ENCODE data around the gene ETV2.
"Not testable (repeated sequence)": the region's sequence is repeated elsewhere in the genome, so short reads cannot be mapped to it uniquely, and the experiment has no call there.

Gene ETV2

GRCh38 chr19:35657904-35658700, 16.6 kb downstream of the ETV2 start:
- no peak for DNase-seq (ENCODE audit: low read depth)

- DNase-seq (ENCODE audit: low read depth) = no peak
Observed at GRCh38 chr19:35661995-35662340, 20.4 kb downstream of the ETV2 start.

GRCh38 chr19:35663981-35664380, 22.4 kb downstream of the ETV2 start:
- DNase-seq (ENCODE audit: low read depth) = no peak

GRCh38 chr19:35665157-35665556, 23.6 kb downstream of the ETV2 start:
- DNase-seq (ENCODE audit: low read depth) = no peak

GRCh38 chr19:35665604-35666003, 24.1 kb downstream of the ETV2 start:
- no peak for DNase-seq (ENCODE audit: low read depth)

GRCh38 chr19:35666251-35666913, 24.8 kb downstream of the ETV2 start, which contains the start of gene UPK1A:
Gene UPK1A, plus strand, starts transcription at chr19:35666517. Its CDS starts 296 bp downstream, at chr19:35666813.
- DNase-seq (ENCODE audit: low read depth) = no peak

GRCh38 chr19:35669566-35669965, 28.0 kb downstream of the ETV2 start:
- no peak for DNase-seq (ENCODE audit: low read depth)

GRCh38 chr19:35669974-35670373, 28.4 kb downstream of the ETV2 start:
- DNase-seq (ENCODE audit: low read depth) = no peak

- no peak for DNase-seq (ENCODE audit: low read depth)
Observed at GRCh38 chr19:35670686-35671085, 29.1 kb downstream of the ETV2 start.

- DNase-seq (ENCODE audit: low read depth) = no peak
Observed at GRCh38 chr19:35671818-35672217, 30.3 kb downstream of the ETV2 start.

GRCh38 chr19:35673121-35673804, 31.7 kb downstream of the ETV2 start:
- DNase-seq (ENCODE audit: low read depth) = no peak

GRCh38 chr19:35675589-35676140, 34.1 kb downstream of the ETV2 start:
- no peak for DNase-seq (ENCODE audit: low read depth)

- DNase-seq (ENCODE audit: low read depth) = no peak
Observed at GRCh38 chr19:35689836-35690235, 48.3 kb downstream of the ETV2 start.

- not testable (repeated sequence) for DNase-seq (ENCODE audit: low read depth)
Observed at GRCh38 chr19:35691106-35691505, 49.6 kb downstream of the ETV2 start.

- no peak for DNase-seq (ENCODE audit: low read depth)
Observed at GRCh38 chr19:35692010-35692409, 50.5 kb downstream of the ETV2 start.

GRCh38 chr19:35693422-35693821, 51.9 kb downstream of the ETV2 start:
- no peak for DNase-seq (ENCODE audit: low read depth)

- peak; percentile 63 for DNase-seq (ENCODE audit: low read depth)
Observed at GRCh38 chr19:35693835-35694599, 52.5 kb downstream of the ETV2 start.

All from stimulated activated CD8-positive, alpha-beta memory T cell treated with anti-CD3 and anti-CD28 coated beads, Interleukin-15, amount 100 ng/mL, for 24 hours (primary cell).